GM12878 (cell line): ENCODE measurements around the gene DCTN4. TPM values are rescaled to one million over a fixed set of nuclear protein-coding genes. Genes with fewer than 3 reads are reported as not detected.

Experiments used
- ATAC-seq: fragments of 200-7000 bp; cut with Tn5 transposase; 3 replicates; pipeline ENCODE4 v1.9.1; 2020; ENCODE audit warnings: mild to moderate bottlenecking, moderate library complexity
- BruUV-seq: library from RNA; stranded (reverse); fragments of 400-500 nt; replicated peaks from 2 replicates; lab custom pipeline; 2021; lab: Mats Ljungman, UMichigan
- CTCF ChIA-PET: fragments of 300-600 bp; sonication (Branson Sonifier 250); formaldehyde crosslinking; extraction: SDS; loops from one replicate; lab custom pipeline; 2021; ENCODE audit warnings: inconsistent platforms; lab: Yijun Ruan, JAX
- POLR2A ChIA-PET: fragments of 350-600 bp; formaldehyde crosslinking; extraction: SDS; loops from one replicate; lab custom pipeline; 2021; ENCODE audit warnings: inconsistent platforms; lab: Charles Lee
- RAD21 ChIA-PET: fragments of 300-600 bp; sonication (Branson Sonifier 250); formaldehyde crosslinking; loops from one replicate; lab custom pipeline; 2023; ENCODE audit warnings: antibody characterized with exemption; ENCODE audit not compliant: unreplicated experiment; lab: Charles Lee
- SMC1A ChIA-PET: fragments of 300-600 bp; sonication (Branson Sonifier 250); formaldehyde crosslinking; loops from one replicate; lab custom pipeline; 2023; ENCODE audit not compliant: unreplicated experiment, uncharacterized antibody; lab: Charles Lee
- DNase-seq: peaks from one replicate; pipeline ENCODE4 v3.0.0-alpha.2; 2011; ENCODE audit warnings: low read depth, low spot score
- FAIRE-seq: peaks from 3 replicates; lab custom pipeline; 2011; peaks lifted over from hg19 to GRCh38; lab: Jason Lieb, UNC
- H2AFZ ChIP-seq: 2 replicates; pipeline ENCODE4 v1.6.0; 2011; ENCODE audit warnings: low read depth, low read length, control low read depth; ENCODE audit not compliant: control insufficient read depth
- H3K27ac ChIP-seq: 2 replicates; pipeline ENCODE4 v1.5.1; 2011; ENCODE audit warnings: control low read depth; ENCODE audit not compliant: control insufficient read depth, insufficient read depth
- H3K27me3 ChIP-seq, 2 experiments: replicated peaks in 1 of 2; 2 replicates each; pipeline versions ENCODE4 v1.6.0 to v1.6.1; 2011; ENCODE audit warnings: low read length in 1 of 2; ENCODE audit not compliant: control insufficient read depth in 2 of 2, insufficient read depth in 2 of 2
- H3K36me3 ChIP-seq, 2 experiments: 2 replicates each; pipeline ENCODE4 v1.5.1; 2011; ENCODE audit warnings: low read length in 1 of 2; ENCODE audit not compliant: control insufficient read depth in 2 of 2, insufficient read depth in 2 of 2
- H3K4me1 ChIP-seq: 2 replicates; pipeline ENCODE4 v1.6.1; 2011; ENCODE audit warnings: mild to moderate bottlenecking, low read length, moderate library complexity, mixed read lengths; ENCODE audit not compliant: control insufficient read depth, insufficient read depth
- H3K4me2 ChIP-seq: 2 replicates; pipeline ENCODE4 v1.6.0; 2011; ENCODE audit warnings: control low read depth; ENCODE audit not compliant: control insufficient read depth, insufficient read depth
- H3K4me3 ChIP-seq: fragments of 200-600 bp; sonication (generic); 2 replicates; pipeline ENCODE4 v1.5.1; 2016
- H3K79me2 ChIP-seq: 2 replicates; pipeline ENCODE4 v1.6.0; 2011; ENCODE audit warnings: low read length; ENCODE audit not compliant: control insufficient read depth, insufficient read depth
- H3K9ac ChIP-seq: 2 replicates; pipeline ENCODE4 v1.8.0; 2011; ENCODE audit warnings: low read length, control low read depth, mixed read lengths; ENCODE audit not compliant: control insufficient read depth, insufficient read depth
- H3K9me3 ChIP-seq: replicated peaks from 3 replicates; pipeline ENCODE4 v1.5.1; 2011; ENCODE audit warnings: mild to moderate bottlenecking, low read length; ENCODE audit not compliant: control insufficient read depth, insufficient read depth
- H4K20me1 ChIP-seq: 2 replicates; pipeline ENCODE4 v1.6.0; 2011; ENCODE audit not compliant: control insufficient read depth, insufficient read depth
- CEBPB ChIP-seq, 2 experiments: fragments of 150-350 bp in 1 of 2; IDR thresholded peaks; 2 replicates each; pipeline ENCODE4 v1.6.1; 2012 to 2014; ENCODE audit warnings: low read depth in 2 of 2, low read length in 2 of 2, borderline replicate concordance in 1 of 2, inconsistent platforms in 1 of 2
- EZH2 ChIP-seq: IDR thresholded peaks from 2 replicates; pipeline ENCODE4 v1.6.1; 2012; ENCODE audit warnings: low read depth, mild to moderate bottlenecking, control low read depth, inconsistent platforms, low read length, borderline replicate concordance; ENCODE audit not compliant: control insufficient read depth
- JUND ChIP-seq: IDR thresholded peaks from 2 replicates; pipeline ENCODE4 v1.6.1; 2012; ENCODE audit warnings: low read depth, mild to moderate bottlenecking, low read length, improper control_type of control experiment, moderate library complexity
- MEF2A ChIP-seq: IDR thresholded peaks from 2 replicates; pipeline ENCODE4 v1.6.1; 2011; ENCODE audit warnings: low read depth, mild to moderate bottlenecking, low read length, moderate library complexity; ENCODE audit not compliant: insufficient read depth
- SKIL ChIP-seq: fragments of 450-650 bp; IDR thresholded peaks from 2 replicates; pipeline ENCODE4 v1.6.1; 2017; ENCODE audit warnings: mild to moderate bottlenecking, low read depth, inconsistent platforms; ENCODE audit not compliant: poor library complexity, severe bottlenecking
- SREBF1 ChIP-seq: IDR thresholded peaks from 2 replicates; pipeline ENCODE4 v1.6.1; 2012; ENCODE audit warnings: mild to moderate bottlenecking, low read length
- TAF1 ChIP-seq: IDR thresholded peaks from 2 replicates; pipeline ENCODE4 v1.6.1; 2011; ENCODE audit warnings: mild to moderate bottlenecking, low read depth, low read length, borderline replicate concordance
- ZBTB11 ChIP-seq: fragments of 450-650 bp; formaldehyde crosslinking; IDR thresholded peaks from 2 replicates; pipeline ENCODE4 v1.5.0; 2022; ENCODE audit warnings: mild to moderate bottlenecking, missing genetic modification characterization
- WGBS: methylation state at CpG from one replicate; pipeline ENCODE4 v1.1.6; 2016; ENCODE audit warnings: low lambda C conversion rate; ENCODE audit not compliant: insufficient replicate concordance, insufficient coverage; ENCODE audit errors: missing lambda C conversion rate; 5-methylcytosine and 5-hydroxymethylcytosine counted together
- in situ Hi-C: fragments of 300-500 bp; cut with MboI; formaldehyde crosslinking; loops from 9 replicates; pipeline ENCODE4 v1.14.3; 2018; ENCODE audit warnings: mixed read lengths
- intact Hi-C: fragments of 100-400 bp; cut with micrococcal nuclease; formaldehyde crosslinking; loops from one replicate; pipeline ENCODE4 v1.14.2; 2022; ENCODE audit not compliant: unreplicated experiment
- polyA plus RNA-seq, 11 experiments: library from polyadenylated mRNA; depleted of rRNA in 4 of 11; unstranded in 6 of 11; stranded (reverse) in 5 of 11; fragments of >200 nt; fragmentation: Nextera tagmentation in 4 of 11; fragmentation: Illumina TruSeq in 1 of 11; extraction: Ambion mirVana in 4 of 11; extraction: Trizol in 1 of 11; gene quantifications; 1 replicate in 1 of 11; 2 replicates in 10 of 11; pipeline versions ENCODE4 v1.2.1 to v1.2.3, GENCODE V29; 2011 to 2016; ENCODE audit warnings: inconsistent platforms in 2 of 11, missing spikeins in 2 of 11, low read depth in 1 of 11
- total RNA-seq, 4 experiments: library from RNA; depleted of rRNA in 3 of 4; stranded (reverse); fragments of >200 nt in 3 of 4; fragmentation: Illumina TruSeq in 1 of 4; extraction: Trizol in 1 of 4; gene quantifications; 2 replicates each; pipeline versions ENCODE4 v1.2.1 to v1.2.3, GENCODE V29; 2013 to 2021
- TF ChIP-seq, protein P1 (sequence below): fragments of 450-650 bp; conservative IDR thresholded peaks from 2 replicates; pipeline ENCODE4 v1.6.1; 2017; ENCODE audit warnings: mild to moderate bottlenecking, moderate library complexity
- TF ChIP-seq, protein P2 (sequence below): fragments of 450-650 bp; formaldehyde crosslinking; IDR thresholded peaks from 2 replicates; pipeline ENCODE4 v1.4.0; 2020; ENCODE audit warnings: mild to moderate bottlenecking, moderate library complexity

Gene DCTN4
- total and polyA plus RNA-seq, 10 of the 15 experiments (the other 5 are each of a cell fraction or from before 2014, with no cell fraction given) = 7.6 to 27.8 (median 18.0) TPM

DNA sequence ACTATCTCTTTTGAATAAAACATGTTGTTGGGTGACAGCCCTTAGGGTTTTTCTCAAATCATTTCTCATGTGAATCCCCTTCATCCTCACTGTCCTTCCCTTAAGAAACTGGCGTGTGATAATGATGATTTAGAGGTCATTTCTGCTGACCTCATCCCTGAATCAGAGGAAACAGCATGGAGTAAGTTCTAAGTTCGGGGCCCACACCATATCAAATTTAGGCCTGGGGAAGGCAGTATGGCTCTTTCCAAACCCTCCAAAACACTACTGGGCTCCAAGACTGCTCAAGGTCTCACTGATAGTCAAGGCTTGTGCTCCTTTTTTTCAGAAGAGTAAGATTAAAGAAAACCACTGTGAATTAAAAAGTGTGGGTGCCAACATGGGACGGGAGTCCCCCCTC is 18.9 kb upstream of the DCTN4 start (continued):
- TF ChIP-seq SKIL = no peak
- TF ChIP-seq TAF1 = no peak
- TF ChIP-seq, protein P1, sequence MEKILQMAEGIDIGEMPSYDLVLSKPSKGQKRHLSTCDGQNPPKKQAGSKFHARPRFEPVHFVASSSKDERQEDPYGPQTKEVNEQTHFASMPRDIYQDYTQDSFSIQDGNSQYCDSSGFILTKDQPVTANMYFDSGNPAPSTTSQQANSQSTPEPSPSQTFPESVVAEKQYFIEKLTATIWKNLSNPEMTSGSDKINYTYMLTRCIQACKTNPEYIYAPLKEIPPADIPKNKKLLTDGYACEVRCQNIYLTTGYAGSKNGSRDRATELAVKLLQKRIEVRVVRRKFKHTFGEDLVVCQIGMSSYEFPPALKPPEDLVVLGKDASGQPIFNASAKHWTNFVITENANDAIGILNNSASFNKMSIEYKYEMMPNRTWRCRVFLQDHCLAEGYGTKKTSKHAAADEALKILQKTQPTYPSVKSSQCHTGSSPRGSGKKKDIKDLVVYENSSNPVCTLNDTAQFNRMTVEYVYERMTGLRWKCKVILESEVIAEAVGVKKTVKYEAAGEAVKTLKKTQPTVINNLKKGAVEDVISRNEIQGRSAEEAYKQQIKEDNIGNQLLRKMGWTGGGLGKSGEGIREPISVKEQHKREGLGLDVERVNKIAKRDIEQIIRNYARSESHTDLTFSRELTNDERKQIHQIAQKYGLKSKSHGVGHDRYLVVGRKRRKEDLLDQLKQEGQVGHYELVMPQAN = no peak
- TF ChIP-seq, all 136 proteins: peak for 0

DNA sequence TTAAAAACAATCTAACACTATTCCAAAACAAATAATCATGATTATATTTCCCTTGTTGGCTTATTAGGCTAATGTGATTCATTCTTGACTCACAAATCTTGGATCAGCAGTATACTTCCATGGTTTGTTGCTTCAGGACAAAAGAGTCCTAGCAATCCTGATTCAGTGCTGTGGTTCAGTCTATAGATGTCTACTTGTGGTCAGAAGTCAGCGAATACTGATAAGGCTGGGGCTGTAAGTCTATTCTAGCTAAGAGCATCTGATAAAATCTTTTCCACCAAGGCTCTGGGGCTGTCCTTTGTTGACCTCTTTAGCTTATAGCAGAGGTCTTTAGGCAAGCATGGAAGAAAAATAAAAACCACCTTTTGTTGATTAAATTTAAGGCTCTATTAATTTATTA is 15.3 kb upstream of the DCTN4 start:
- ChIA-PET CTCF (interaction anchor here (0.9 to 1.3 kb wide), 2 partner anchors 8 to 73 kb away, joined by 3 read pairs; partner anchors contain the start of gene RBM22), POLR2A (no interaction called here), RAD21 (no interaction called here)
- TF ChIP-seq JUND (no peak), MEF2A (no peak), EZH2 (no peak), CEBPB (IDR thresholded peaks at IDR 0.05; ENCODE audit: borderline replicate concordance in 1 of 2, low read depth in 2 of 2, low read length in 2 of 2) (no peak), SREBF1 (no peak), ZBTB11 (CRISPR knock-in tag) (no peak)
- TF ChIP-seq, protein P2, sequence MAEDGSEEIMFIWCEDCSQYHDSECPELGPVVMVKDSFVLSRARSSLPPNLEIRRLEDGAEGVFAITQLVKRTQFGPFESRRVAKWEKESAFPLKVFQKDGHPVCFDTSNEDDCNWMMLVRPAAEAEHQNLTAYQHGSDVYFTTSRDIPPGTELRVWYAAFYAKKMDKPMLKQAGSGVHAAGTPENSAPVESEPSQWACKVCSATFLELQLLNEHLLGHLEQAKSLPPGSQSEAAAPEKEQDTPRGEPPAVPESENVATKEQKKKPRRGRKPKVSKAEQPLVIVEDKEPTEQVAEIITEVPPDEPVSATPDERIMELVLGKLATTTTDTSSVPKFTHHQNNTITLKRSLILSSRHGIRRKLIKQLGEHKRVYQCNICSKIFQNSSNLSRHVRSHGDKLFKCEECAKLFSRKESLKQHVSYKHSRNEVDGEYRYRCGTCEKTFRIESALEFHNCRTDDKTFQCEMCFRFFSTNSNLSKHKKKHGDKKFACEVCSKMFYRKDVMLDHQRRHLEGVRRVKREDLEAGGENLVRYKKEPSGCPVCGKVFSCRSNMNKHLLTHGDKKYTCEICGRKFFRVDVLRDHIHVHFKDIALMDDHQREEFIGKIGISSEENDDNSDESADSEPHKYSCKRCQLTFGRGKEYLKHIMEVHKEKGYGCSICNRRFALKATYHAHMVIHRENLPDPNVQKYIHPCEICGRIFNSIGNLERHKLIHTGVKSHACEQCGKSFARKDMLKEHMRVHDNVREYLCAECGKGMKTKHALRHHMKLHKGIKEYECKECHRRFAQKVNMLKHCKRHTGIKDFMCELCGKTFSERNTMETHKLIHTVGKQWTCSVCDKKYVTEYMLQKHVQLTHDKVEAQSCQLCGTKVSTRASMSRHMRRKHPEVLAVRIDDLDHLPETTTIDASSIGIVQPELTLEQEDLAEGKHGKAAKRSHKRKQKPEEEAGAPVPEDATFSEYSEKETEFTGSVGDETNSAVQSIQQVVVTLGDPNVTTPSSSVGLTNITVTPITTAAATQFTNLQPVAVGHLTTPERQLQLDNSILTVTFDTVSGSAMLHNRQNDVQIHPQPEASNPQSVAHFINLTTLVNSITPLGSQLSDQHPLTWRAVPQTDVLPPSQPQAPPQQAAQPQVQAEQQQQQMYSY (CRISPR knock-in tag) = no peak

More for the DNA sequence above, 15.3 kb upstream of the DCTN4 start:
- no peaks in the 10 kb centered on the region for H3K27me3 ChIP-seq
- intact Hi-C loops = no loop called here
- DNase-seq = no peak
- H3K4me2 ChIP-seq = no peak overlapping the region
- H3K79me2 ChIP-seq = peaks cover 11% of the 10 kb centered on the region
- H3K9me3 ChIP-seq = no peaks in the 10 kb centered on the region
- peaks cover 5% of the 10 kb centered on the region; the same call in 1 of the 2 replicates for H3K4me1 ChIP-seq
- H4K20me1 ChIP-seq = no peaks in the 10 kb centered on the region
- H3K27ac ChIP-seq = no peak overlapping the region
- FAIRE-seq = no peak
- ATAC-seq = no peak
- in situ Hi-C loops = no loop called here
- H2AFZ ChIP-seq = no peak overlapping the region
- H3K36me3 ChIP-seq = no peaks in the 10 kb centered on the region
- WGBS = 0% methylated on average over 1 of the region's 1 CpG
- no peak overlapping the region for H3K4me3 ChIP-seq
- no peak overlapping the region for H3K9ac ChIP-seq
- SMC1A ChIA-PET = no interaction called here
- no TSS peak for BruUV-seq
